ENCODE measurements around the gene TBXA2R.
"Not testable (repeated sequence)": the region's sequence is repeated elsewhere in the genome, so short reads cannot be mapped to it uniquely, and the experiment has no call there.

Gene TBXA2R

GRCh38 chr19:3576696-3577443 is 29.8 kb downstream of the TBXA2R start:
- no peak for DNase-seq

- no peak for DNase-seq
Observed at GRCh38 chr19:3575949-3576673, 30.6 kb downstream of the TBXA2R start.

- DNase-seq, result peak; percentile 44
Observed at GRCh38 chr19:3575260-3575741, 31.4 kb downstream of the TBXA2R start.

GRCh38 chr19:3573858-3574637 is 32.6 kb downstream of the TBXA2R start:
- DNase-seq, result peak; percentile 77

GRCh38 chr19:3573162-3573857 is 33.4 kb downstream of the TBXA2R start:
- no peak for DNase-seq

GRCh38 chr19:3572855-3573161 is 33.9 kb downstream of the TBXA2R start, which contains the start of gene HMG20B:
TSS of gene HMG20B (plus strand) at chr19:3572944. CDS start at chr19:3573310, 366 bp downstream.
- DNase-seq, result no peak

GRCh38 chr19:3572132-3572854 is 34.4 kb downstream of the TBXA2R start:
- DNase-seq, result peak; percentile 97

- DNase-seq, result no peak
Observed at GRCh38 chr19:3570606-3571011, 36.1 kb downstream of the TBXA2R start.

GRCh38 chr19:3570042-3570441 is 36.6 kb downstream of the TBXA2R start:
- DNase-seq, result not testable (repeated sequence)

GRCh38 chr19:3565139-3565538 is 41.5 kb downstream of the TBXA2R start:
- no peak for DNase-seq

GRCh38 chr19:3563709-3564524 is 42.8 kb downstream of the TBXA2R start:
- no peak for DNase-seq

GRCh38 chr19:3557461-3558248 is 49.0 kb downstream of the TBXA2R start, which contains the start of gene MFSD12:
TSS of gene MFSD12 (minus strand) at chr19:3557586. CDS start at chr19:3557403, 183 bp downstream.
- DNase-seq, result peak; percentile 94

GRCh38 chr19:3556978-3557460 is 49.7 kb downstream of the TBXA2R start:
- DNase-seq, result peak; percentile 76

GRCh38 chr19:3556423-3556977 is 50.2 kb downstream of the TBXA2R start:
- no peak for DNase-seq

GRCh38 chr19:3555653-3556422 is 50.8 kb downstream of the TBXA2R start:
- DNase-seq, result no peak

- DNase-seq, result peak; percentile 55
Observed at GRCh38 chr19:3554254-3555083, 52.2 kb downstream of the TBXA2R start.

GRCh38 chr19:3551792-3552095 is 54.9 kb downstream of the TBXA2R start:
- no peak for DNase-seq
